Fibroblast of lung (primary cell): Measurements from ENCODE around the gene ADAMTS17. TPM values are rescaled to one million over a fixed set of nuclear protein-coding genes. Genes with fewer than 3 reads are reported as not detected.

Experiments used
- DNase-seq, 2 donors: peaks; one replicate each; pipeline versions ENCODE4 v3.0.0 to v3.0.0-alpha.2; 2010; ENCODE audit warnings: low read depth in 2 of 2
- H2AFZ ChIP-seq: 2 replicates; pipeline ENCODE4 v1.5.1; 2012; ENCODE audit warnings: low read length, control low read depth, inconsistent platforms
- H3K27ac ChIP-seq: 2 replicates; pipeline ENCODE4 v1.5.1; 2011; ENCODE audit warnings: low read length, control low read depth; ENCODE audit not compliant: insufficient read depth
- H3K27me3 ChIP-seq: 2 replicates; pipeline ENCODE4 v1.5.1; 2011; ENCODE audit warnings: mild to moderate bottlenecking, low read length; ENCODE audit not compliant: control insufficient read depth, insufficient read depth
- H3K36me3 ChIP-seq: 2 replicates; pipeline ENCODE4 v1.5.1; 2011; ENCODE audit warnings: low read length; ENCODE audit not compliant: control insufficient read depth, insufficient read depth
- H3K4me1 ChIP-seq: 2 replicates; pipeline ENCODE4 v1.5.1; 2011; ENCODE audit warnings: low read length; ENCODE audit not compliant: control insufficient read depth, insufficient read depth; ENCODE audit errors: extremely low read depth
- H3K4me2 ChIP-seq: 2 replicates; pipeline ENCODE4 v1.5.1; 2011; ENCODE audit warnings: low read length, control low read depth; ENCODE audit not compliant: insufficient read depth; ENCODE audit errors: extremely low read depth
- H3K4me3 ChIP-seq, 4 experiments: fragments of 200-600 bp in 1 of 4; sonication (generic) in 1 of 4; replicated peaks in 1 of 4; 2 replicates each; pipeline ENCODE4 v1.5.1; 2011 to 2016; ENCODE audit warnings: low read length in 4 of 4, low read depth in 3 of 4, mild to moderate bottlenecking in 3 of 4, control low read depth in 2 of 4, inconsistent platforms in 1 of 4, mixed read lengths in 1 of 4; ENCODE audit not compliant: insufficient read depth in 1 of 4; ENCODE audit errors: control extremely low read depth in 1 of 4
- H3K79me2 ChIP-seq: 2 replicates; pipeline ENCODE4 v1.5.1; 2012; ENCODE audit warnings: mild to moderate bottlenecking, low read length, inconsistent platforms; ENCODE audit not compliant: control insufficient read depth, insufficient read depth
- H3K9ac ChIP-seq: 2 replicates; pipeline ENCODE4 v1.5.1; 2011; ENCODE audit warnings: mild to moderate bottlenecking, low read length, control low read depth; ENCODE audit not compliant: insufficient read depth
- H3K9me3 ChIP-seq: 2 replicates; pipeline ENCODE4 v1.5.1; 2012; ENCODE audit warnings: low read depth, low read length; ENCODE audit not compliant: control insufficient read depth, insufficient read depth
- H4K20me1 ChIP-seq: 2 replicates; pipeline ENCODE4 v1.5.1; 2011; ENCODE audit warnings: low read length; ENCODE audit not compliant: control insufficient read depth, insufficient read depth; ENCODE audit errors: extremely low read depth
- CTCF ChIP-seq, 2 donors: IDR thresholded peaks in 1 of 2; conservative IDR thresholded peaks in 1 of 2; 1 replicate in 1 of 2; 2 replicates in 1 of 2; pipeline ENCODE4 v1.5.1; 2011 to 2012; ENCODE audit warnings: low read length in 2 of 2, control low read depth in 1 of 2, inconsistent platforms in 1 of 2, low read depth in 1 of 2, mild to moderate bottlenecking in 1 of 2
- EZH2 ChIP-seq: IDR thresholded peaks from 2 replicates; pipeline ENCODE4 v1.5.1; 2012; ENCODE audit warnings: low read length, control low read depth, mild to moderate bottlenecking; ENCODE audit errors: missing control alignments
- polyA plus RNA-seq, 2 donors: library from polyadenylated mRNA; depleted of rRNA in 1 of 2; stranded (reverse) in 1 of 2; unstranded in 1 of 2; fragments of >200 nt; gene quantifications; 2 replicates each; pipeline ENCODE4 v1.2.1, GENCODE V29; 2011 to 2012; ENCODE audit warnings: missing spikeins in 1 of 2
- total RNA-seq: library from RNA; depleted of rRNA; stranded (reverse); fragments of >200 nt; gene quantifications from 2 replicates; pipeline ENCODE4 v1.2.1, GENCODE V29; 2014

ADAMTS17 gene
- total and polyA plus RNA-seq, 2 donors (not counting 1 experiment from before 2014, with no cell fraction given): 0.09 to 0.17 TPM

GRCh38 chr15:100056411-100057072 is 285.2 kb downstream of the ADAMTS17 start:
- no peaks in the 10 kb centered on the region for H4K20me1 ChIP-seq
- no peaks in the 10 kb centered on the region for H3K4me1 ChIP-seq
- H3K27me3 ChIP-seq: no peaks in the 10 kb centered on the region
- no peak overlapping the region for H3K4me2 ChIP-seq
- DNase-seq: no peak
- no peak overlapping the region for H2AFZ ChIP-seq
- H3K79me2 ChIP-seq: no peaks in the 10 kb centered on the region
- no peak for TF ChIP-seq CTCF (conservative IDR thresholded peaks at IDR 0.05 in 1 of 2, IDR thresholded peaks at IDR 0.05 in 1 of 2; ENCODE audit: low read depth in 1 of 2, low read length in 2 of 2)
- no peak for TF ChIP-seq EZH2
- no peaks in the 10 kb centered on the region for H3K9me3 ChIP-seq
- no peak overlapping the region for H3K9ac ChIP-seq
- H3K27ac ChIP-seq: no peak overlapping the region
- H3K36me3 ChIP-seq: no peaks in the 10 kb centered on the region
- H3K4me3 ChIP-seq: no peak overlapping the region

DNA sequence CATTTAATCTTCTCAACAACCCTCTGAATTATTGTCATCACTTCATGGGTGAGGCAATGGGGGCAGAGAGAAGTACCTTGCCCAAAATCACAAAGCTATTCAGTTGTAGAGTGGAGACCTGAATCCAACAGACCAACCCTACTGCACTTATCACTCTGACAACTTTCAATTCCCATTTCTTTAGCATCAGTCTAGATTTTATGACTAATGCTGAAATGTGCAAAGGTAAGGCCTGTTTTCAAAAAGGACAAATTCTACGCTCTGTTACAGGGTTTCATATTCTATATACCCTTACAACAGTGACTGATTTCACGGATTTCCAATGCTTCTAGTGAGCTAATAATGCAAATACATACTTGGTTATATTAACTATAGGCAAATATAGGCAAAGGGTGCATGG is 286.0 kb downstream of the ADAMTS17 start:
- H3K9me3 ChIP-seq: no peaks in the 10 kb centered on the region
- H3K9ac ChIP-seq: no peak overlapping the region
- H3K27ac ChIP-seq: no peak overlapping the region
- no peaks in the 10 kb centered on the region for H4K20me1 ChIP-seq
- no peak for DNase-seq
- no peak overlapping the region for H3K4me2 ChIP-seq
- H3K4me3 ChIP-seq: no peak overlapping the region
- H3K79me2 ChIP-seq: no peaks in the 10 kb centered on the region
- no peaks in the 10 kb centered on the region for H3K27me3 ChIP-seq
- H2AFZ ChIP-seq: no peak overlapping the region
- no peaks in the 10 kb centered on the region for H3K36me3 ChIP-seq
- TF ChIP-seq CTCF (conservative IDR thresholded peaks at IDR 0.05 in 1 of 2, IDR thresholded peaks at IDR 0.05 in 1 of 2; ENCODE audit: low read depth in 1 of 2, low read length in 2 of 2) (no peak), EZH2 (no peak)
- H3K4me1 ChIP-seq: no peaks in the 10 kb centered on the region

- DNase-seq: no peak
- H3K4me2 ChIP-seq: no peak overlapping the region
- no peak overlapping the region for H2AFZ ChIP-seq
- H3K27me3 ChIP-seq: no peaks in the 10 kb centered on the region
- no peak overlapping the region for H3K4me3 ChIP-seq
- H4K20me1 ChIP-seq: no peaks in the 10 kb centered on the region
- no peaks in the 10 kb centered on the region for H3K9me3 ChIP-seq
- no peaks in the 10 kb centered on the region for H3K4me1 ChIP-seq
- no peak overlapping the region for H3K27ac ChIP-seq
- H3K36me3 ChIP-seq: no peaks in the 10 kb centered on the region
- no peak overlapping the region for H3K9ac ChIP-seq
- TF ChIP-seq EZH2: no peak
- H3K79me2 ChIP-seq: no peaks in the 10 kb centered on the region
These were observed 287.2 kb downstream of the ADAMTS17 start for GRCh38 chr15:100054539-100054938.
